Spleen (tissue), 3 donors: ENCODE measurements around the gene EIF2S2.

Experiments
- POLR2A ChIP-seq, 3 donors: fragments of 450-650 bp; IDR thresholded peaks; one replicate each; pipeline ENCODE4 v1.5.1; 2017; ENCODE audit warnings: antibody characterized with exemption in 3 of 3, mild to moderate bottlenecking in 1 of 3
- POLR2AphosphoS5 ChIP-seq, 3 donors: sonication (generic); formaldehyde crosslinking; IDR thresholded peaks; one replicate each; pipeline ENCODE4 v1.5.1; 2017; ENCODE audit warnings: antibody characterized with exemption in 3 of 3

DNA sequence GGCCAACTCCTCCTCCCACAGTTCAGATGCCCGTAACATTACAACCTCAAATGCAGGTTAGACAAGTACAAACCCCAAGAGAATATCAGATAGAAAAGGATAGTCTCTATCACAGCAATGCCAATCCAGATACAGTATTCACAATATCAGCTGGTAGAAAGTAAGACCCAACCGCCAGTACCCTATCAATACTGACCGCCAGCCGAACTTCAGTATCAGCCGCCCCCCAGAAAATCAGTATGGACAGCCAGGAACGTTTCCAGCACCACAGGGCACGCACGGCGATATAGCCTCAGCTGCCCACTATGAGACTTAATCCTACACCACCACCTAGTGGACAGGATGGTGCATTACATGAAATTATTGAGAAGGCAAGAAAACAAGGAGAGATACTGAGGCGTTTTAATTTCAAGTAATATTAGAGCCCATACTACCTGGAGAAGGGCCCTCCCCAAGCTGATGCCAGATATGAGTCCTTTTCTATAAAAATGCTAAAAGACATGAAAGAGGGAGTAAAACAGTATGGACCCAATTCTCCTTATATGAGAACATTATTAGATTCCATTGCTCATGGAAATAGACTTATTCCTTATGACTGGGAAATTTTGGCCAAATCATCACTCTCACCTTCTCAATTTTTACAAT is 17.6 kb upstream of the EIF2S2 start:
- TF ChIP-seq POLR2A (IDR thresholded peaks at IDR 0.05) (no peak), POLR2AphosphoS5 (IDR thresholded peaks at IDR 0.05) (no peak)
